ENCODE results near the gene LRCH3. TPM values are rescaled to one million over a fixed set of nuclear protein-coding genes. Genes with fewer than 3 reads are reported as not detected.

Gene LRCH3
- polyA plus RNA-seq, 5 donors = 37.5 to 56.4 (median 52.1) TPM

DNA sequence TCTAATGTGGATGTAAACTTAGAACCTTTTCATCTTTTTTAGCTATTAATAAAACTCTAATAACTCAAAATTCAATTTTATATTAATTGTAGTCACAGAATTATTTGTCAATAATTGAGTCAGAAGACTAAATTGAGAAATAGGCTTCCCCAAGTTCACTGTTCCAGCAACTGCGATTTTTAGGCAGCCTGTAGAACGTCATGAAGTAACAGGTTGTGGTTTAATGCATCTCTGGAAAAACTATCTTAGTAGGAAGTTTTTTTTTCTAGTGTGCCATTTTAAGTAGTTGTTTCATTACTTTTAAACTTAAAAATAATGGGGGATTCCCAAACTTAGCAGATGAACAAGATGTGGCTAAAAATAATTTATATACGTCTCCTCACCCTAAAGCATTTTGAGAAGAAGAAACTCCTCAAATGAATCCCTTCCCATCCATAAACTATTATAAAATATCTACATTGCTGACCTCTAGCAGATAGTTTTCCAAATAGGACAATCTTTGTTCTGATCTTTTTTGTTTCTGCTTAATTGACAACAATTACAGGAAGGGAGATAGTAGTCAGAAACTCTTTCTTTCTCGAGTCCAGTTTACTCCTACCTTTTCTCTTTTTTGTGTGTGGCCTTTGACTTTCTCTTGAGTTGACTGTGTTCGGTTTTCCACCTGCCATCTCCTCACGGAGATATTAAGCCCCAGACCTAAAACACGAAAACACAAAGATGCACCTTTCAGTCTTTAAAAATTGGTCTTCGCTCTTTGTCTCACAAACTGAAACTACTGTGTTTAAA lies 43.1 kb downstream of the LRCH3 start:
- DNase-seq = no peak

DNA sequence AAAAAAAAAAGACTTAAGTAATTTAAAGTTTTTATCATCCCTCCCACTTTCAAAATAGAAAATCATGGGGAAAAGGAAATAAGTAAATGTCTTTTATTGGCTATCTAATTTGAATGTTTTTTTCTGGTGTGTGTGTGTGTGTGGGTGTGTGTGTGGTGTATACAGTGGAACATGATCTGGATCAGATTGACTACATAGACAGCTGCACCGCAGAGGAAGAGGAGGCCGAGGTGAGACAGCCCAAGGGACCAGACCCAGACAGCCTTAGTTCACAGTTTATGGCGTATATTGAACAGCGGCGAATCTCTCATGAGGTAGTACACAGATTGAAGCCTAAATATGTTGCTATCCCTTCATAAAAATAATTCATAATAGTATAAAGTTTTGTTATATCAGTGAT lies 44.5 kb downstream of the LRCH3 start:
- DNase-seq = no peak

DNA sequence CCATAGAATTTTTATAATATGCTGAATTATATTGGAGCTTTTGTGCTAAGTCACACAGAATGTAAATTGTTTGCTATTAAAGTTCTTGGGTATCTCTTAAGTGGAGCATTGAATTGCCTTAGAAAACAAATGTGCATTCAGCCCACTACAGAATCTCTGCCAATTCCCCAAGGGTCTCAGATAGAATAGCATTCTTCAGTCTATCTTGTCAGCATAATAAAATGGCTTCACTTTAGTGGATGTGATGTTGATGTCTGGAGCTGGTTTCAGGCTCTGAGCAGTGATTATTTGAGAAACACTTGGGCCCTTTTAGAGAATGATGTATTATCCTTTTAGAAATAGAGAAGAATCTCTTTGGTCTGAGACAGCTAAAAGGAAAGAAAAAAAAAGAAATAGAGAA lies 45.2 kb downstream of the LRCH3 start:
- DNase-seq = no peak

DNA sequence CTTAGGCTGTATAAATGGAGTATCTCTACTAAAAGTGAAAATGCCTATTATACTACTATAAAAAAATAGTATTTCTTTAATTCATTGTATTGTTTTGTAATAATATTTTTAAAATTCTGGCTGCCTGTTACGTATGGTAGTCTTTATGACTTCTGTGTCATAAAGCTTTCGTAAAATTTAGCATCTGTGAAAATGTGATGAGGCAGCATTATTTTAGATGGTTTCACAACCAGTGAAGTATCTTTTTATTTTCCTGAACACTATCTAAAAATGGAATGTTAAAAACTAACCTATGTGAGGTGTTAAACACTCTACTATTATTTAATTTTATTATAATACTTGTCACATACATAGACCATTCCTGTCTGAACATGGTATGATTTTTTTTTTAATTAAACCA lies 46.2 kb downstream of the LRCH3 start:
- no peak for DNase-seq

DNA sequence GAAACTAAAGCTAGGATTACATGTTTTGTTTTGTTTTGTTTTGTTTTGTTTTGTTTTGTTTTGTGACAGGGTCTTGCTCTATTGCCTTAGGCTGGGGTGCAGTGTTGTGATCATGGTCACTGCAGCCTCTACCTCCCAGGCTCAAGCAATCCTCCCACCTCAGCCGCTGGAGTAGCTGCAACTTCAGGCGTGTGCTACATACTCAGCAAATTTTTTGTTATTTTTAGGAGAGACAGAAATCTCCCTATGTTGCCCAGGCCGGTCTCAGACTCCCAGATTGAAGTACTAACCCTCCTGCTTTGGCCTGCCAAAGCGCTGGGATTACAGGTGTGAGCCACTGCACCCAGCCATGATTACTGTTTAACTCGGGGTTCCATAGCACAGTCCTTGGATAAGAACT lies 50.7 kb downstream of the LRCH3 start:
- no peak for DNase-seq

DNA sequence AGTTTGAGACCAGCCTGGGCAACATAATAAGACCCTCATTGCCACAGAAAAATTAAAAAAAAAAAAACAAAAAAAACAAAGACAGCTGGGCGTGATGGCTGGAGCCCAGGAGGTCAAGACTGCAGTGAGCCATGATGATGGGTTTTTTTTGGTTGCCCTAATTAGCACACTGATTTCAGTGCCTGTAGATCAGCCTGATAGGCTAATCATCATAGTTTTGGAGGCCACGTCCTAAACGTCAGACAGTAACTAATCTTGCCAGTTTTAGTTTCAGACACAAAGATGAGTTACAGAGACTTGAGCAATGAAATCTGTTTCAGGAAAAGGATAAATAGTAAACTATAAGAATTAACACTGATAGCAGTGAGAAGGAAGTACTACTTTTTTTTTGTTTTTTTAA lies 55.4 kb downstream of the LRCH3 start:
- DNase-seq = no peak

DNA sequence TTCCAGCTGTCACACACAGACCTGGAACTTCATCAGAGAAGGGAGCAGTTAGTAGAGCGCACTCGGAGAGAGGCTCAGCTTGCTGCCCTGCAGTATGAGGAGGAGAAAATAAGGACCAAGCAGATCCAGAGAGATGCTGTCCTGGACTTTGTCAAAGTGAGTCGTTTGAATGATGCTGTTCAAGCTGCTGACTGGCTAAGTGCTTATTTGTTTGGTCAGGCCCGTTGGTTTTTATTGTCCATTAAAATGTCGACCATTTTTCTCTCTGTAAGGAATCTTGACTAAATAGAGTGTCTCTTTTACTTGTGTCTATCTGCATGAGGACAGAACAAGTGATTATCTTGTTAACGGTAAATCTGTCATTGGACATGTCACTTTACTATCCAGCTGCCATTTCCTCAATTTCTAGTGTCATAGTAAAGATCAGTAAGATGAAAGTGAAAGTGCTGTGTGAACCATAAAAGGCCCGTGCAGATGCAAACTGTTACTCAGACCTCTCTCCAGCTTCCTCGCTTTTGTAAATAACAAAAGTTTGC lies 56.9 kb downstream of the LRCH3 start:
- DNase-seq = no peak

DNA sequence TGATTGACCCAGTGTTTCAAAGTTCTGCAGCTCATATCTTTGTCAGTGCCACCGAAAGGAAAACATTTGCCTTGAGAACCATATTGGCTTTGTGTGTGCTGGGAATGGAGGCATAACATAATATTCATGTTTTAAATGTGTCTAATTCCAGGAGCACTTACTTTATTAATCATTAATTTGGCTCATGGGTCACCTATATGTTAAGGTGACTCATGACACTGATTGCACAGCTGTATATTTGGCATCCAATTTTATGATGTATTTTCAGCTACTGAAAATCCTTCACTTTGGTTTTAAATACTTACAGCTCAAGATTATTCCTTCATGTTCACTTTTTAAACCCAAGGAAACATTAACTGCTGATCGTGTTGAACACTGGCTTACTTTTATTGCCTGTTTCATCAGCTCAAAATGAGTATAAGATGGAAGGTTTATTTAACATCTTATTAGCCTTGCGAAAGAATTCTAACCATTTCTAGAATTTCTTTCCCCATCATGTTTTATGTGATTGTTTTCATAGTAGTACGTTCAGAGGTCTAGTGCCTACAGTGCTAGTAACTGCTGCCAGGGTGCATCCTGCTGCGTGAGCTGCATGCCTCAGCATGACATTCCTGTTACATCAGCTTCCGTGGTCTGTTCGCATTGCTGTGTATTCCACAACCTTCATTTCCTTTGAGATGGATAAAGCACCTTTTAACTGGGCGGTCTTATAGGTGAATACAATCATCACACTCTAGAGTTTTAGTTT lies 63.7 kb downstream of the LRCH3 start:
- no peak for DNase-seq

DNA sequence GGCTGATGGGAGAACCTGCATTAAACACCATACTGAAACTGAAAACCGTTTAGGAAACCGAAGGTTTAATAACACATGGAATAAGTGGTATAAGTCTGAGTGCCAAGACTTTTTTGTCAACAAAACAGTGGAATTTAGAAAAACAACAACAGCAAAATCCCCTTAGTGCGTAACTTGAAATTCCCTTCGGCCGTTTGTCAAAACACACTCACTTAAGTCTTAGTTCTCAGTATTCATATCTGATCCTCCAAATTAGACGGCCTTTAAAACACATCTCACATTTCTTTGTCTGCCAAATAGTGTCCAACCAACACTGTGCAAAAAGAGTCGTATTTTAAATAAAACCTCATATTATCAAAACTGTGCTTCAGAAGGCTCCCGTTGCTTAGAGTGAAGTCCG lies 64.5 kb downstream of the LRCH3 start:
- peak in 1 of 2 donors; percentile 50 for DNase-seq

DNA sequence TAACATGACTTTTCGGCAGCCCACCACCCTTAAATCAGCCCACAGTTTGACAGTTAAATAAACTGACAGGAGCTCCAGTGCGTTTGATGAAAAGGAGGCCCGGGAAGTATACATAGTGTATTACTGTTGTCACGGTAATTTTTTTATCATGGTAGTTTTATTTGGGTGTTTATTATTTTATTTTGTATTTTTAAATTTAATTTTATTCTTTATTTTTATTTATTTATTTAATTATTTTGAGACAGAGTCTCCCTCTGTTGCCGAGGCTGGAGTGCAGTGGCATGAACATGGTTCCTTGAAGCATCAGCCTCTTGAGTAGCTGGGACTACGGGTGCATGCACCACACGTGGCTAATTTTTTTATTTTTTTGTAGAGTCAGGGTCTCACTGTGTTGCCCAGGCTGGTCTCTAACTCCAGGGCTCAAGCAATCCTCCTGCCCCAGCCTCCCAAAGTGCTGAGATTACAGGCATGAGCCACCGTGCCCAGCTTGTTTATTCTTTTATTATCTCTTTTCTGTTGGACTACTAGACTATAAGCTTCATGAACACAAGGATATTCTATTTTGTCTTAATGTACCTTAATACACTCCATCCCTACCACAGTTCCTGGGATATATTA lies 65.3 kb downstream of the LRCH3 start:
- no peak for DNase-seq

DNA sequence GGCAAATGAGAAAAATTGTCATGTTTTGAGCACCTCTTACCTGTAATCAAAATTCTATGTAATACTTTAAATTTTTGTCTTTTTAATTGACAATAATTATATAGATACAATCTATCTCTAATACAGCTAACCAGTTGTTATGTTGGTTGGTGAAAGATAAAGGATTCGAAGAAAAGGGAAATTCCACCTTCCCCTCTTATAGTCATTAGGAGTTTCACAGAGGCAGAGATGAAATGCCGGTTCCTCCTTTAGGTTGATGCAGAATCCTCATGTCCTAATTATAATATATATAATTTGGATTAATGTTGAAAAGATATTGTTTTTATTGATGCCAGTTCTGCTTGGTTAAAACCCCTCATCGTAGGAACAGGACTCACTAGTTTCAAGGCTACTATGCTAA lies 67.1 kb downstream of the LRCH3 start:
- no peak for DNase-seq

DNA sequence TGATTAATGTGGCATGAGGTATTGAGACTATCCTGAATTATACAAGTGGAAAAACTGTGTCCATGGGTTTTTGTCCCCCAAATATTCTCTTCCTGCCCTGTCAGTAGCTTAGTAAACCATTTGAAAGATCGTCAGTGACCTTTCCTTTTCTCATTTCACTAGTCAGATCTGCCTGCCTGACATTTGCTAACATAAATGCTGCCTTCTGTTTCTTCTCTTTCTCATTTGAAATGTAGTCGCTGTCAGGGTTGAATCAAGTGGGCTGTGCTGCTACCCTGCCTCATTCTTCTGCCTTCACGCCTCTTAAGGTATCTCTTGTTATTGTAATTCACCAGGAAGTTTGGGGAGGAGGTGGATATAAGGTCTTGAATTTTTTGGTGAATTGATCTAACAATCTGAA lies 67.5 kb downstream of the LRCH3 start:
- DNase-seq = no peak

DNA sequence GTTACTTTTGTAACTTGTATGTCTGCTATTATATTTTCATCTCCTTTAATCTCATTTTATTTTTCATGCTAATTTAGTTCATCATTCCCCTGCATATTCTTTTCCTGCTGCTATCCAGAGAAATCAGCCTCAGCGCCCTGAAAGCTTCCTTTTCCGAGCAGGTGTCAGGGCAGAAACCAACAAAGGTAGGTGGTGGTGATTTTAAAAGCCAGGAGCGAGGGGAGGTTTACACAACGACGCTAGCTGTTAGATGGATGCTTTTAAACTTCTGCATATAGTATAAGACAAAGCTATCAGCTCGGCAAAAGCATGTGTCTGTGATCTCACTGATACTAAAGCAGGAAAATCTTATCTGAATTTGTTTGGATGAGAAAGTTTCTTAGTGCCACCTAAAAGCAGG lies 75.0 kb downstream of the LRCH3 start:
- no peak for DNase-seq

DNA sequence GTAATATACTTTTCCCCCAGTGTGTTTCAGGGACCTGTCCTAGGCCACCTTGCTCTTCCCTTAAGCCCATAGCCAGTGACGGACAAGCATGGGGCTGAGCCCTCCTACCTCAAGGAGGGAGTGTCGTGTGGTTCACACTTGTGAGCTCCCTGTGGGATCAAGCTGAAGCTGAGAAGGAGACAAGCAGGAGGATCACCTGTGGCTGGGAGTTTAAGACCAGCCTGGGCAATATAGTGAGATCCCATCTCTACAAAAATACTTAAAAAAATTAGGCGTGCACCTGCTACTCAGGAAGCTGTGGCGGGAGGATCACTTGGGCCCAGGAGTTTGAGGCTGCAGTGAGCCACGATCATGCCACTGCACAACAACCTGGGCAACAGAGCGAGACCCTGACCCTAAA lies 82.3 kb downstream of the LRCH3 start:
- no peak for DNase-seq

DNA sequence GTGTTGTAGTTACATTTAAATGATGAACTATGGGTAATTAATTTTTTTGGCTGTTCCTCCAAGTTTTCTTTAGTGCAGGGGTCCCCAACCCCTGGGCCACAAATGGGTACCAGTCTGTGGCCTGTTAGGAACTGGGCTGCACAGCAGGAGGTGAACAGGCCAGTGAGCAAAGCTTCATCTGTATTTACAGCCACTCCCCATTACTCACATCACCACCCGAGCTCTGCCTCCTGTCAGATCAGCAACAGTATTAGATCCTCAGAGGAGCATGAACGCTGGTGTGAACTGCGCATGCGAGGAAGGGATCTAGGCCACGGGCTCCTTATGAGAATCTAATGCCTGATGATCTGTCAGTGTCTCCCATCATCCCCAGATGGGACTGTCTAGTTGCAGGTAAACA lies 83.0 kb downstream of the LRCH3 start:
- DNase-seq = no peak

DNA sequence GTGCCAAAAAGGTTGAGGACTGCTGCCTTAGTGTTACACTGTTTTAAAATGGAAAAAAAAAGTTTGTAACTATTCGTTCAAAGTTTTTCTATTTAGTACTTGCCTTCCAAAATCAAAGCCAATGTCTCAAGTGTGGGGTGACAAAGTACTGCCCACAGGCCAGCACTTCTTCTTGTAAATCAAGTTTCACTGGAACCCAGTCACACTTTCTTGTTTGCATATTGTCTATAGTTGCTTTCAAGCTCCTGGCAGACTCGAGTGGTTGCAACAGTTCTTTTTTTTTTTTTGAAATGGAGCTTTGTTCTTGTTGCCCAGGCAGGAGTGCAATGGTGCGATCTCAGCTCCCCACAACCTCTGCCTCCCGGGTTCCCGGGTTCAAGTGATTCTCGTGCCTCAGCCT lies 83.6 kb downstream of the LRCH3 start:
- no peak for DNase-seq

DNA sequence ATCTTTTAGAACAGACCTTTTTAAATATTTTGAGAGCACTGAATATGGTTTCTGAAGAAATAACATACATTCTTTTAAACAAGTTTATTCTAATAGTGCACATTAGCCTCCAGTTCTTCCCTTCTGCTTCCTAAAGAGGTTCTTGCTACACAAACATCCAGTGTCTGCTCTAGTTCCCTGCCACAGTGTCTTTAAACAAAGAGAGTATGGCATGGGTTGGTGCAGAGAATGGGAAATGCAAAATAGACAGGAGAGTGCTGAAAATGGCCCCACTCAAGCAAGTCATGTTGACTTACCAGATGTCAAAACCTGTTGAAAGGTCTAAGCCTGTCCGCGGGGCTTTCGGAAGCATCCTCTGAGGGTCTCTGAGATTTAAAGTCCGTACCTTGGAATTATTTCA lies 86.8 kb downstream of the LRCH3 start:
- no peak for DNase-seq

DNA sequence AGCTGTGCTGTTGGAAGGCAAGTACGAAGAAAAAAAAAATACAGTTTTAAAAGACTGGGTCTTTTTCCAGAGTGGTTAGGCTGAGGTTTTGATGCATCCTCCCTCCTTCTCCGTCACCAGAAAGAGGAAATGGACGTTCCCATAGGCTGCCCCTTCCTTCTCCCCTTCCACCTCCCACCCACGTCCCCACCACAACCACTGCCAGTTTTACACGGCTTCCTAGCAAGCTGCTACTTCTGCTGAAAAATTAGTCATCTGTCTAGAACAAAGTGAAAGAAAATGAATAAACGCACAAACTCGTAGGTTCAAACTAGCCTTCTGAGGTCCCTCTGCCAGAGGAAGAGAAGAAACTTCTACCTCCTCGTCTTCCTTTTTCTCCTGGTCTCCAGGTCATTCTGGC lies 87.4 kb downstream of the LRCH3 start:
- no peak for DNase-seq

DNA sequence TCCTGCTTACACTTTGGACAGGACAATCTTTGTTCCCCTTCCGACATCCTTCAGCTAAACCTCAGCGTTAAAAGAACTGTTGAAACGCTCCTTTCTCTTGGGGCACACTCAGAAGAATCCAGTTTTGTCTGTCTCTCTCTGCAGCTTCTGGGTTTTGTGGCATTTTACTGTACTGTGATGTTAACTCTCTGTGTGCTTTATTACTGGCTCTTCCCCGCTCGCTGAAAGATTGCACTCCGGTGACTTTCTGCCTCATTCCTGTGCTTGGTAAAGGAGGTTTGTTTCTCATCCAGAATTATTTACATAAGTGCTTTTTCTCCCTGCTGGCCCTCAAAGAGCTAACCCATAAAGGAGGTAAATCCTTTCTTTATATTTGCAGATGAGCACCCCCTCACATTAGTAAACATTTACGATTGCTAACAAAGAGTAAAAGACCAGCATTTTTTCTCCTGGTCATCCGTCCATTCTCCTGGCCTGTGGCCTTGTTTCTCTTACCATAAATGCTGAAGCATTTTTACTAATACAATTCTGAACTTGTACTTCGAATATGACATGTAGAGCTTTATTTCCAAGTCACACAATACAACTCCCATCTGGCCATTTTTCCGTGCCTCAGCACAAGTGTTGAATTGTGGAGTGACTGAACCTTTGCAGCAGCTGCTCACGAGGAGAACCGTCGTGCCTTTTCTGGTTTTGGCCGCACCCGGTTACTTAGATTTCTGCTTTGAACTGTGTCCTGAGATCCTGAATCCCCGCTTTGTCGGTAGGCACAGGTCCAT lies 89.6 kb downstream of the LRCH3 start:
- no peak for DNase-seq

DNA sequence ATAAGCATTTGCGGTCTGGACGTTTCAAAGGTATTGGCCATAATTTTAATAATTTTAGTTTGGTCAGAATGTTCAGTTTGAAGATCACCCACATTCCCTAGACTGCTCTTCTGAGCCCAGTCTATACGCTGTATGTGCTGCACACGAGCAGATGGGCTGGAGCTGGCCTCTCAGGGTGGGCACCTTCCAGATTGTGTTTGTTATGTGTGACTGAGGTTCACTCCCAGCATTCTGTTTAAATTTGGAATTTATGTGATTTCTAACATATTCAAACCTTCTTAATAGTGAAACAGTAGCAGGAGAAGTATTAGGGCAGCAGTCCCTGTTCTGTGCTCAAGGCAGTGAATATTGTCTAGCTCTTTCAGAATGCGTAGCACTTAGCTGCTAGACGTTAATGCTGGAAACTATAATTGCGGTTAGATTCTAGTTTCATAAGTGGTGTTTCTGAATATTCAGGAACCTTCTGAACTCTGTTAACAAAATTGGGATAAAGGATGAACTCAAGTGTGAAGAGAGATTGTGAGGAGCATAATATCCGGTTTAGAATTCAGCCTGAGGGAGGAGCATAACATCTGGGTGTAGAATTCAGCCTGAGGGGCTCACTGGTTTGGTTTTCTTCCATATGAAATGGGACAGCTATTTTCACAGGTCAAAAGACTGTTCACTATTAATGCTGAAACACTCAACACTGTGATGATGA lies 90.4 kb downstream of the LRCH3 start:
- no peak for DNase-seq

DNA sequence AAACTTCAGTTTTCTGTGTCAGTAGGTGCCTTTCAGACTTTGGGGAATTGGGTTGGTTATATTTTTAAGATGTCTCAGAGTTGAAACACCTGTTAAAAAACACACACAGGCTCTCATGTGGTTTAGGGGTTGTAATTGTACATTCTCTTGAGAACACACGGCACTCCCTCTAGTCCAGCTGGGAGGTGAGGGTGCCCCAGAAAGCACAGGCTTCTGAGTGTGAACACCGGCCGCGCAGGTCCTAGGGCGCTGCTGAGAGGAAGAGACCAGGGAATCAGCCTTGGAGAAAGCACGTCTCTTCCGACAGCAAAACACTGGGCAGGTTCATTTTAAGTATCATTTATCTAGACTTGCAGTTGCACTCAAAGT lies 90.9 kb downstream of the LRCH3 start:
- no peak for DNase-seq
